Fibroblast of skin of left quadriceps (primary cell): ENCODE data around the gene CCNDBP1.

ENCODE experiments used
- DNase-seq, 2 experiments: peaks; one replicate each; pipeline ENCODE4 v3.0.0-alpha.2; 2013; ENCODE audit warnings: low read depth in 2 of 2

The CCNDBP1 gene

GRCh38 chr15:43243020-43243645, 57.9 kb downstream of the CCNDBP1 start:
- no peak for DNase-seq

GRCh38 chr15:43244092-43244491, 58.9 kb downstream of the CCNDBP1 start:
- no peak for DNase-seq

- DNase-seq: no peak
Observed at GRCh38 chr15:43246261-43246774, 61.1 kb downstream of the CCNDBP1 start.
